Brain microvascular endothelial cell (primary cell): ENCODE results near the gene CC2D1A.

Experiments
- DNase-seq: peaks from one replicate; pipeline ENCODE4 v3.0.0-alpha.2; 2020
- H3K27ac ChIP-seq: fragments of 250-450 bp; sonication (Bioruptor Pico); 2 replicates; pipeline ENCODE4 v1.5.1; 2020; ENCODE audit warnings: mild to moderate bottlenecking, moderate library complexity
- H3K27me3 ChIP-seq: fragments of 250-450 bp; sonication (Bioruptor Pico); replicated peaks from 2 replicates; pipeline ENCODE4 v1.5.1; 2020; ENCODE audit warnings: mild to moderate bottlenecking
- H3K36me3 ChIP-seq: fragments of 250-450 bp; sonication (Bioruptor Pico); replicated peaks from 2 replicates; pipeline ENCODE4 v1.5.1; 2020; ENCODE audit warnings: mild to moderate bottlenecking
- H3K4me3 ChIP-seq: 2 replicates; pipeline ENCODE4 v1.5.1; 2011; ENCODE audit warnings: low read depth, mild to moderate bottlenecking, control low read depth, low read length, moderate library complexity
- CTCF ChIP-seq: IDR thresholded peaks from 2 replicates; pipeline ENCODE4 v1.5.1; 2011; ENCODE audit warnings: low read depth, mild to moderate bottlenecking, moderate library complexity, low read length, control low read depth, inconsistent platforms; ENCODE audit errors: missing control alignments
- in situ Hi-C: cut with HindIII; loops from 2 replicates; pipeline ENCODE4 v1.10.0; 2017; ENCODE audit warnings: low sequenced_read_pairs, low pct_ligation_motif_present

The CC2D1A gene

GRCh38 chr19:13881251-13881691 is 24.7 kb upstream of the CC2D1A start:
- Histone ChIP-seq H3K27ac (no peak overlapping the region), H3K4me3 (no peak overlapping the region), H3K36me3 (no peaks in the 10 kb centered on the region), H3K27me3 (no peaks in the 10 kb centered on the region)
- no peak for TF ChIP-seq CTCF
- DNase-seq = no peak
- in situ Hi-C loops = no loop called here

- no peak overlapping the region for H3K4me3 ChIP-seq
- H3K36me3 ChIP-seq = no peaks in the 10 kb centered on the region
- no peak for TF ChIP-seq CTCF
- H3K27me3 ChIP-seq = no peaks in the 10 kb centered on the region
- no peak overlapping the region for H3K27ac ChIP-seq
- in situ Hi-C loops = no loop called here
- no peak for DNase-seq
Measured at GRCh38 chr19:13881692-13882418, 24.1 kb upstream of the CC2D1A start.

GRCh38 chr19:13882419-13882795 is 23.6 kb upstream of the CC2D1A start:
- no peak overlapping the region for H3K27ac ChIP-seq
- H3K4me3 ChIP-seq = no peak overlapping the region
- DNase-seq = no peak
- no peaks in the 10 kb centered on the region for H3K36me3 ChIP-seq
- in situ Hi-C loops = no loop called here
- no peaks in the 10 kb centered on the region for H3K27me3 ChIP-seq
- no peak for TF ChIP-seq CTCF

GRCh38 chr19:13882836-13883235 is 23.2 kb upstream of the CC2D1A start:
- DNase-seq = no peak

GRCh38 chr19:13883516-13884064 is 22.4 kb upstream of the CC2D1A start:
- H3K27me3 ChIP-seq = no peaks in the 10 kb centered on the region
- no peak overlapping the region for H3K4me3 ChIP-seq
- peak; percentile 48 for TF ChIP-seq CTCF
- no peak for DNase-seq
- H3K27ac ChIP-seq = no peak overlapping the region
- H3K36me3 ChIP-seq = no peaks in the 10 kb centered on the region
- in situ Hi-C loops = no loop called here

More at GRCh38 chr19:13882836-13883235, 23.2 kb upstream of the CC2D1A start:
- Histone ChIP-seq H3K36me3 (no peaks in the 10 kb centered on the region), H3K4me3 (no peak overlapping the region), H3K27ac (no peak overlapping the region), H3K27me3 (no peaks in the 10 kb centered on the region)
- in situ Hi-C loops = no loop called here
- no peak for TF ChIP-seq CTCF
